Measurements from ENCODE around the gene ABRACL.

DNA sequence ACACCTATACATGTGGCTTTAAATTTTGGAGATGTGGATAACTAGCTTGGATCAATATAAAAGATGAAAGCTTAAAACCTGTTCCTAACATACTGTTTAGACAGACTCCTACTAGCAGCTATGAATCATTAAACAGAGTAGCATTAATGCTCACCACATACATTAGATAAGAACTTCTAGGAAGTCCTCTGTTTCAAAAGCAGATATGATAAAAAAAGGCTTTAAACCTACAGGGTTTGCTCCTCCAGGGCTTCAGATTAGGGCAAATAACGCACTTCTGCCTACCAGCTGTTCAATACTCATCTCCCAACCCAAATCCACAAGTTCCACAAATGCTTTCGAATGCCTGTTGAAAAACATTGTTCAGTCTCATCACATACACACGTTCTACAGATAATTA, 42.0 kb upstream of the ABRACL start:
- TF ChIP-seq, protein P1, sequence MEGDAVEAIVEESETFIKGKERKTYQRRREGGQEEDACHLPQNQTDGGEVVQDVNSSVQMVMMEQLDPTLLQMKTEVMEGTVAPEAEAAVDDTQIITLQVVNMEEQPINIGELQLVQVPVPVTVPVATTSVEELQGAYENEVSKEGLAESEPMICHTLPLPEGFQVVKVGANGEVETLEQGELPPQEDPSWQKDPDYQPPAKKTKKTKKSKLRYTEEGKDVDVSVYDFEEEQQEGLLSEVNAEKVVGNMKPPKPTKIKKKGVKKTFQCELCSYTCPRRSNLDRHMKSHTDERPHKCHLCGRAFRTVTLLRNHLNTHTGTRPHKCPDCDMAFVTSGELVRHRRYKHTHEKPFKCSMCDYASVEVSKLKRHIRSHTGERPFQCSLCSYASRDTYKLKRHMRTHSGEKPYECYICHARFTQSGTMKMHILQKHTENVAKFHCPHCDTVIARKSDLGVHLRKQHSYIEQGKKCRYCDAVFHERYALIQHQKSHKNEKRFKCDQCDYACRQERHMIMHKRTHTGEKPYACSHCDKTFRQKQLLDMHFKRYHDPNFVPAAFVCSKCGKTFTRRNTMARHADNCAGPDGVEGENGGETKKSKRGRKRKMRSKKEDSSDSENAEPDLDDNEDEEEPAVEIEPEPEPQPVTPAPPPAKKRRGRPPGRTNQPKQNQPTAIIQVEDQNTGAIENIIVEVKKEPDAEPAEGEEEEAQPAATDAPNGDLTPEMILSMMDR (IDR thresholded peaks at IDR 0.05), result no peak
- TF ChIP-seq POLR2A (IDR thresholded peaks at IDR 0.05), result no peak
